Activated CD4-positive, alpha-beta memory T cell treated with anti-CD3 and anti-CD28 coated beads, Interleukin-2, amount 10 ng/mL, durations not matched to agents 7 days and 5 days (primary cell): ENCODE measurements around the gene ZNF385B. TPM values are rescaled to one million over a fixed set of nuclear protein-coding genes. Genes with fewer than 3 reads are reported as not detected.

Experiments
- CTCF ChIA-PET: fragments of 350-600 bp; sonication (Branson Sonifier 250); formaldehyde crosslinking; loops from one replicate; lab custom pipeline; 2021; ENCODE audit warnings: antibody characterized with exemption, inconsistent platforms; lab: Charles Lee
- POLR2A ChIA-PET: fragments of 350-600 bp; sonication (Branson Sonifier 250); formaldehyde crosslinking; loops from one replicate; lab custom pipeline; 2021; ENCODE audit warnings: antibody characterized with exemption; lab: Charles Lee
- DNase-seq: peaks from one replicate; pipeline ENCODE4 v3.0.0-alpha.2; 2020
- H3K27ac Mint-ChIP-seq: one replicate; pipeline ENCODE4 v1.8.0; 2021; ENCODE audit warnings: mild to moderate bottlenecking, mixed read lengths
- H3K27me3 Mint-ChIP-seq: one replicate; pipeline ENCODE4 v1.8.0; 2021; ENCODE audit warnings: mixed read lengths
- H3K36me3 Mint-ChIP-seq: one replicate; pipeline ENCODE4 v1.8.0; 2021; ENCODE audit warnings: low read depth, mixed read lengths
- H3K4me1 Mint-ChIP-seq: one replicate; pipeline ENCODE4 v1.8.0; 2021; ENCODE audit warnings: mixed read lengths
- H3K4me3 Mint-ChIP-seq: one replicate; pipeline ENCODE4 v1.8.0; 2021; ENCODE audit warnings: mild to moderate bottlenecking, mixed read lengths
- H3K9me3 Mint-ChIP-seq: one replicate; pipeline ENCODE4 v1.8.0; 2021; ENCODE audit warnings: mixed read lengths
- total RNA-seq, 2 experiments: library from RNA; stranded (reverse); gene quantifications; one replicate each; pipeline ENCODE4 v1.2.3, GENCODE V29; 2021

ZNF385B gene
- total RNA-seq, 2 experiments from 2014 or later = not detected

DNA sequence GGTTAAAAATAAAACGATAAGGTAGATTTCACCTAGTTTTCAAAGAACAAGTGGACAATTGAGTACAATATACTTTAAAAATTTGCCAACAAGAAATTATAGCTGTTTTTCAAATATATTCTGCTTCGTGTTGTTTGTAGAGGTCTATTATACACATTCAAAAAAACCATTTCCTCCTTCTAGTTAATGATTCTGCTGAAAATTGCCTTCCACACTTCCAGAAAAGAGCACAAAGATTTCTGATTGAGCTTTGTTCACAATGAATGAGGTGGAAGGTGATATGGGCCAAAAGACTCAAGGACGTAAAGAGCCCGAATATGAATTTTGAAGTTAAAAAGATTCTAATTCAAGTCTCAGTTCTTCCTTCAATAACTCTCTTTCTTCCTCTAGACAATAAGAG, 319.8 kb downstream of the ZNF385B start:
- DNase-seq = no peak
- POLR2A ChIA-PET = no interaction called here

DNA sequence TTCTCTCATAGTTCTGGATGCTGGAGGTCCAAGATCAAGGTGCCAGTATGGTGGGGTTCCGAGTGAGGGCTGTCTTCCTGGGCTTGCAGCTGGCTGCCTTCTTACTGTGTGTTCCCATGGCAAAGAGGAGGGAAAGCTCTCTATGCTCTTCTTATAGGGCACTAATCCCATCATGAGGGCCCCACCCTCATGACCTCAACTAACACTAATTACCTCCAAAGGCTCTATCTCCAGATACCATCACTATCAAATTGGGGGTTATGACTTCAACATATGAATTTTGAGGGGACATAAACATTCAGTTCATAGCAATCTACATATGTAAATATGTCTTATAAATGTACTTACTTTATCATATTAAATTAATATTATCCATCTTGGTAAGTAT, 322.3 kb downstream of the ZNF385B start:
- Mint-ChIP-seq H3K4me3 (no peak overlapping the region), H3K27me3 (no peaks in the 10 kb centered on the region), H3K9me3 (peaks cover 3% of the 10 kb centered on the region), H3K36me3 (no peaks in the 10 kb centered on the region), H3K27ac (no peak overlapping the region), H3K4me1 (no peaks in the 10 kb centered on the region)
- no peak for DNase-seq
- ChIA-PET POLR2A (no interaction called here), CTCF (no interaction called here)

More for the DNA sequence above, 319.8 kb downstream of the ZNF385B start:
- Mint-ChIP-seq H3K27ac (no peak overlapping the region), H3K4me3 (no peak overlapping the region), H3K36me3 (no peaks in the 10 kb centered on the region), H3K9me3 (peaks cover 3% of the 10 kb centered on the region), H3K4me1 (no peaks in the 10 kb centered on the region), H3K27me3 (no peaks in the 10 kb centered on the region)
- CTCF ChIA-PET = no interaction called here

DNA sequence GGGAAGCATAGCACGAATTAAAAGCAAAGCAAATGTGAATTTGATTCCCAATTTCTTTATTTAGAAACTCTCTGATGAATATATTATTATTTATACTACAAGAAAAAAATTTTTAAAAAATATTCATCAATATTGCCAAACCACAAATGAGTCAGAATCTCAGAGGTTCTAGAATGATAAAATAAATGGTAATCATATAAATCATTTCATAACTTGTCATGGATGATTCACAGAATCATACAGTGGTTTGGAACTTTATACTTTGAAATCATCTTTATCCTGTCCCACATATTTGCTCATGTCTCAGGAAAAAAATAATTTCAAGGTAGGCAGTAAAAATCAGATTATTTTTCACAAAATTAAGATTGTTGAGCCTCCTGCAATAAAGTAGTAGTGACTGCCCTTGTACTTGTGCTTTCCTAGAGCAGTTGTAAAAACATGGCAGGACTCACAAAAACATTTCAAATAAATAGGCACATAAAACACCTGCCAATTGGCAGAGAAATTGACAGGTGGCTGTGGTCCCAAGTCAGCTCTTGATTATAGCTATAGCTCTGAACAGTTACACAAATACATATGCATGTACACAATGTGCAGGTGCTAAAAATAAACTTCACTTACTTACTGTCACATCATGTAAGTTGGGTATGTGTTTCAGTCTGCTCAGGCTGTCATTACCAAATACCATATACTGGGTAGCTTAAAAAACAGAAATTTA, 322.8 kb downstream of the ZNF385B start:
- no peak overlapping the region for H3K27ac Mint-ChIP-seq

DNA sequence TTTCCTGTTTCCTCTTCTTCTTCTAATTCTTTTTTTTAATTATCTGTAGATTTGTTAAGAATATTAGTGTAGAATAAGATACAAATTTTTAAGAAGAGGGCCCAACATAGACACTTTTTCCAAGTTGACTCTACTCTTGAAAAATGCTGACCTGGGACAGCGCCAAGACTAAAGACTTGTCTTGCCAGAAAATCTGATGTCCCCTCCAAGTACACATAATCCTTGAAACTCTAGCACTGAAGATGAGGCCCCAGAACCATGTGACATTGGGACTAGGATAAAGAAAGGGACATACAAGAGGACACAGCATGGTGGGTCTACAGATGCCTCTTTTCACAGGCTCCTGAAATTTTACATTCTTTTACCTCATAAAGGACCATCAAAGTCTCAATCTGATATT, 325.2 kb downstream of the ZNF385B start:
- no peak overlapping the region for H3K4me3 Mint-ChIP-seq
- DNase-seq = no peak
- H3K27ac Mint-ChIP-seq = no peak overlapping the region
- no peaks in the 10 kb centered on the region for H3K27me3 Mint-ChIP-seq
- no peaks in the 10 kb centered on the region for H3K36me3 Mint-ChIP-seq
- H3K9me3 Mint-ChIP-seq = peaks cover 3% of the 10 kb centered on the region
- H3K4me1 Mint-ChIP-seq = no peaks in the 10 kb centered on the region
- ChIA-PET POLR2A (no interaction called here), CTCF (no interaction called here)

More for the DNA sequence above, 322.8 kb downstream of the ZNF385B start:
- H3K27me3 Mint-ChIP-seq = no peaks in the 10 kb centered on the region
- H3K4me1 Mint-ChIP-seq = no peaks in the 10 kb centered on the region
- ChIA-PET POLR2A (no interaction called here), CTCF (no interaction called here)
- DNase-seq = no peak
- H3K9me3 Mint-ChIP-seq = peaks cover 3% of the 10 kb centered on the region
- H3K4me3 Mint-ChIP-seq = no peak overlapping the region
- H3K36me3 Mint-ChIP-seq = no peaks in the 10 kb centered on the region

DNA sequence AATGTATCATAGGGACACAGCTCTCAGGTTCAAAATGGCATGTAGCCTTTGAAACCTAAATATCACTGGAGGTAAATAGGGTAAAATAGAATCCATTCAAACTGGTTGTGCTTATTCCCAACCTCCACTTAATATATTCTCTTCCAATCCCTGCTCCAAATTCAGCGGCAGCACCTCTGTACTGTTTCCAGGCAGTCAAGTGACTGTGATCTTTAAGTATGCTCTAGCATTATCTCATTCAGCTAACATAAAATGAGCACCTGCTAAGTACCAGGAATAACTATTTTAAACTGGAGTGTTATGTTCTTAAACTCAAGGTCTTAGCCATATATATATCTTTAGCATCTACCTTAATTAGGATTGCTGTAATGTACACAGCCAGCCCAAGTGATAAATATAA, 327.5 kb downstream of the ZNF385B start:
- no peaks in the 10 kb centered on the region for H3K4me1 Mint-ChIP-seq
- no peak for DNase-seq
- ChIA-PET POLR2A (no interaction called here), CTCF (no interaction called here)
- no peak overlapping the region for H3K4me3 Mint-ChIP-seq
- H3K27ac Mint-ChIP-seq = no peak overlapping the region
- no peaks in the 10 kb centered on the region for H3K27me3 Mint-ChIP-seq
- no peaks in the 10 kb centered on the region for H3K36me3 Mint-ChIP-seq
- H3K9me3 Mint-ChIP-seq = no peaks in the 10 kb centered on the region

DNA sequence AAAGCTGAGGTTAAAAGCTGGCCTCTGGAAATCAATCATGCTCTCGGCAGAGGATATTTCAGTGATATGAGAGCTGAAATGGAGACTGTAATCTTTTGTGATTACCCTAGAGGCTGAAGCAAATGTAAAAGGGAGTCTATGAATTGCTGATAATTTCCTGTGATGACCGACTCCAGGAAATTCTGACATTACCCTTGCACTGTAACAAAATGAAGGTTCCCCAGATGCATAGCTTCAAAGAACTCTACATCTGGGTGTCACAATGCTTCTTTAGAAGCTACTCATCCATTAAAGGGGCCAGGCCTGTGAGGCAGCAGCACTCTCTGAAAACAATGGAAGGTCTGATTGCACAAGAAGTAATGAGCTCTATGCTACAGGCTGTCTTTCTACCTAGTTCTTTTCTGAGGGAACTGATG, 328.5 kb downstream of the ZNF385B start:
- no peaks in the 10 kb centered on the region for H3K4me1 Mint-ChIP-seq
- H3K9me3 Mint-ChIP-seq = no peaks in the 10 kb centered on the region
- no peaks in the 10 kb centered on the region for H3K27me3 Mint-ChIP-seq
- CTCF ChIA-PET = no interaction called here
- no peak overlapping the region for H3K27ac Mint-ChIP-seq
- H3K4me3 Mint-ChIP-seq = no peak overlapping the region
- no peak for DNase-seq
- no peaks in the 10 kb centered on the region for H3K36me3 Mint-ChIP-seq
- POLR2A ChIA-PET = no interaction called here

DNA sequence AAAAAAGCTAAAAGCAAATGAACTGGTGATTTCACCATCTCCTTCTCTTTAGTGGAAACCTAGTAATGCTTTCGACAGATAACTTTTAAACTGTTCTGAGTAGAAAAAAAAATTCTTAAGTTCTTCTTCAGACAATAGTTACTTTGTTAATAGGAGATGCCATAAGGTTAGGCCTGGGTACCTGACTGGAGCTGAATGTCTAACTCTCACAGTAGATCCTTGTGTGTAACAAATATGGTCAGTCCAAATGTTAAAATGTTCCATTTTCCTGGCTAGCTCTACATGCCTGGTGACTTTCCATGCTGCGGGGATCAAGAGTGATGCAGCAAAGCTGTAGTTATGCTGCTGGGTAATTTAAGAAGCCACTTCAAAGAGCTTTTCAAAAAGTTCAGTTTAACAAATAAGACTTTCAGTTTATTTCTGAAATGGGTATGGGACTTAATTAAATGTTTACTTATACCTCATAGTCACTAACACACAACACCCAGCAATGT, 332.8 kb downstream of the ZNF385B start:
- Mint-ChIP-seq H3K27ac (no peak overlapping the region), H3K9me3 (no peaks in the 10 kb centered on the region), H3K4me3 (no peak overlapping the region), H3K27me3 (no peaks in the 10 kb centered on the region), H3K4me1 (no peaks in the 10 kb centered on the region), H3K36me3 (no peaks in the 10 kb centered on the region)
- ChIA-PET POLR2A (no interaction called here), CTCF (no interaction called here)
- no peak for DNase-seq

DNA sequence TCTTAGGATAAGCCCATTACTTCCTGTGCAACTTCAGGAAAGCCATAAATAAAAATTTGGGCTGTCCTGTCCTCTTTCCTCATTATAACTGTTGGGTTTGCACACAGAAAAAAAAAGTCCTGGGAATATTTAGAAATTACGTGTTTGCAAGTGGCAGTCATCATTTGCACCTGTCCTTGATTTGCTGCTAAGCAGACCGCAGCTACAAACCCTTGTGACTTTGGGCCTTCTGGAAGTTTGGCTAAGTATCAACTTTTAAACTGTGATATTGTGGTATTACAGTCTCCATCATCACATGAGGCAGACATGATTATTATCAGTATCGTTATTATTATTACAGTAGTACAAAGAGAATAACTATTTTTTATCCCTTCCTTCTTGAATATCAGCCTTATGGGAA, 336.1 kb downstream of the ZNF385B start:
- Mint-ChIP-seq H3K36me3 (no peaks in the 10 kb centered on the region), H3K4me1 (no peaks in the 10 kb centered on the region), H3K4me3 (no peak overlapping the region), H3K27me3 (no peaks in the 10 kb centered on the region), H3K9me3 (no peaks in the 10 kb centered on the region), H3K27ac (no peak overlapping the region)
- ChIA-PET POLR2A (no interaction called here), CTCF (no interaction called here)
- no peak for DNase-seq

DNA sequence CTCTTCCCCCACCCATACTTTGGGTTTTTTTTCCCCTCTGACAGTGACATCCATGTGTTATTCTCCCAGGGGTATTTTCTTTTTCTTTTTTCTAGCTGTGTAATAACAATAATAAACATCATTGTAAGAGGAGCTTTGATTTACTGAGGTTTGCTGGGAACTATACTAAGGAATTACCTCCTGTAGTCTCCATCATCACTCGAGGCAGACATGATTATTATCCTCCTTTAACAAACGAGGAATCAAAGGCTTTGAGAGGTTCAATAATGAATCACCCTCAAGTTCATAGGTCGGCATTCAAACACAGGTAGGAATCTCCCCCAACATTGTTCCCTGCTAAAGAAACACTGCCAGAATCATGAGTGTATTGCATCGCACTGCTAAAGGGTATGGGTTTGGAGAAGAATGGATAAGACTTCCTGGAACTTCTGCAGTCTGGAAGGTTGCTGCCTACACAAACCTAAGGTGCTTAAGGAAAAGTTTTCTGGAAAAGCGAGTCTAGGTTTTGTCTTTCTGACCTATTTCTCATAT, 336.5 kb downstream of the ZNF385B start:
- Mint-ChIP-seq H3K27ac (no peak overlapping the region), H3K9me3 (no peaks in the 10 kb centered on the region), H3K4me1 (no peaks in the 10 kb centered on the region), H3K4me3 (no peak overlapping the region), H3K36me3 (no peaks in the 10 kb centered on the region), H3K27me3 (no peaks in the 10 kb centered on the region)
- ChIA-PET CTCF (no interaction called here), POLR2A (no interaction called here)
- no peak for DNase-seq

DNA sequence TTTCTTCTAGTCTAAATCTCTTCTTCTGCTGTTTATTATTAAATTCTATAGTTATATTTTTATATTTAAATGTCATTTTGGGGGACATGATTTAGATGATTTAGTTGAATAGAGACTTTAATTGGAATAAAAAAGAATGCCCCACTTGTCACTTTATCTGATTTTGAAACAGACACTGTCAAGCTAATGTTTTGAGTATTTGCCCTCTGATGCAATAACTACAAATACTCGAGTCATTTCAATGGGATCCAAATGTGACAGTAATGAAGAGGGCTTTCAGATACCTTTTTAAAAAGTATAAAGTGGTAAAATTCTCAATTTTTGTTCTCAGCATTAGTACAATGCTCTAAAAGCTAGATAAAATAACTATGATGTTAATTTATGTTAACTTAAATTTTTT, 339.5 kb downstream of the ZNF385B start:
- H3K4me1 Mint-ChIP-seq = no peaks in the 10 kb centered on the region
- H3K27me3 Mint-ChIP-seq = no peaks in the 10 kb centered on the region
- no peaks in the 10 kb centered on the region for H3K9me3 Mint-ChIP-seq
- no peak for DNase-seq
- H3K36me3 Mint-ChIP-seq = no peaks in the 10 kb centered on the region
- no peak overlapping the region for H3K4me3 Mint-ChIP-seq
- ChIA-PET POLR2A (no interaction called here), CTCF (no interaction called here)
- no peak overlapping the region for H3K27ac Mint-ChIP-seq

DNA sequence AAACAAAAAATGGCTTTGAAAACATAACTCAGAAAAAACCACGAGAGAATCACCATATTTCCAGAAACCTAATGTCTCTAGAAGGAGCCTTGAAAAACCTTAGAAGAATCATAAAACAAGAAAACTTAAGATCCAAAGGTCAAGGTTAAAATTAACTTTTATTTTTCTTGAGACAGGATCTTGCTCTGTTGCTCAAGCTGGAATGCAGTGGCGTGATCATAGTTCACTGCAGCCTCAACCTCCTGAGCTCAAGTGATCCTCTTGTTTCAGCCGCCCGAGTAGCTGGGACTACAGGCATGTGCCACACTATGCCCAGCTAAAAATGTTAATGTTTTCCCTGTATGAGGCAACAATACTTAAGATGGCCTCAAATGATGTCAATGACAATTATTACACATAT, 342.6 kb downstream of the ZNF385B start:
- no peaks in the 10 kb centered on the region for H3K27me3 Mint-ChIP-seq
- POLR2A ChIA-PET = no interaction called here
- no peaks in the 10 kb centered on the region for H3K36me3 Mint-ChIP-seq
- H3K4me3 Mint-ChIP-seq = no peak overlapping the region
- H3K27ac Mint-ChIP-seq = no peak overlapping the region
- DNase-seq = no peak
- H3K9me3 Mint-ChIP-seq = no peaks in the 10 kb centered on the region
- CTCF ChIA-PET = no interaction called here
- no peaks in the 10 kb centered on the region for H3K4me1 Mint-ChIP-seq

DNA sequence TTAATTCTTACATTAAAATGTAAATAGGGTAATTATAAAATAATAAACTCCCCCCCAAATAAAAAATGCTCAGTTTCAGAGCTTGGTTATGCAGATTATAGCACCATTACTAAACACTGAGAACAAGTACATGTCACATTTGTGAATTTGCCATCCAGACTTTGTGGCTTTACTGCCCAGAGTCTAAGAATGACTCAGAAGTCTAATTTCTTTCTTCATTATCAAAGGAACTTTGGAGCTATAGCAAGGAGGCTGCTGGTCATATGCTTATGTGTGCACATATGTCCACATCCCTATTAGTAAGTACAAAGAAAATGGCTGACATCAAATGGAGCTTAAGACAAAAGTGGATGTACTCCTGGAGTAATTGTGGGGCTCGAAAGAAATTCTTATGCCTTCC, 348.2 kb downstream of the ZNF385B start:
- Mint-ChIP-seq H3K9me3 (no peaks in the 10 kb centered on the region), H3K27ac (no peak overlapping the region), H3K27me3 (no peaks in the 10 kb centered on the region), H3K36me3 (no peaks in the 10 kb centered on the region), H3K4me3 (no peak overlapping the region), H3K4me1 (no peaks in the 10 kb centered on the region)
- POLR2A ChIA-PET = no interaction called here
- CTCF ChIA-PET = no interaction called here
- DNase-seq = no peak

DNA sequence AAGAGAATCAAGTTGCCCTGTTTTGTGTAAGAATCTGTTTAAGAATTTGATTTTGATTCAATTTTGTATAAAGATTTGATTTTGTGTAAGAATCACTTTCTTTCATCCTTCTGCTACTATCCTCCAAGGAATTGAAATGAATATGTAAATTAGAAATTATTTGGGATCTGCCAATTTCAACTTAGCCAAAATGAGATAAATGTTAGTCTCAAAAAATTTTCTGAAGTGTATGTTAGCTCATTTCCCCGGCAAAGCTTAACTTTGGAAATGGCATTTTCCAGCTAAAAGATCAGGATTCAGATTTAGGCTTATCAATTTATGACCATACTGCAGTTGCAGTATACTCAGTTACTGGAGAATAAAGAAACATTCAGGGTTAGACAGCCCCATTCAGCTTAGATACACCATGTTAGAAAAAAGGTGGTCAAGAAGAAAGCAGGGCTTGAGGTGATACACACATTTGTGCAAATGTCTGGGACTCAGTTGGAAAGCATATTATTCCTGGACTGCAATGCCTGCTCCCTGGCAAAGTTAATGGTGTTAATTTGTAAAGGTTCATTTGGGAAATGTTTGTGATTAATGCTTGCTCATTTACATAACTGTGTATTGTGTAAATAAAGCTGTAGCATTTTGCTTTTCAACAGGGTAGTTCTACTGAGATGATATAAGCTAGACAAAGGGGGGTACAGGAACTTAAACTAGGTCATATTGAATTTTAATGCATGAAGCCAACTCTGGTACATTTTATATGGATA, 349.0 kb downstream of the ZNF385B start:
- no peak for DNase-seq
- Mint-ChIP-seq H3K27ac (no peak overlapping the region), H3K27me3 (no peaks in the 10 kb centered on the region), H3K9me3 (no peaks in the 10 kb centered on the region), H3K4me3 (no peak overlapping the region), H3K4me1 (no peaks in the 10 kb centered on the region), H3K36me3 (no peaks in the 10 kb centered on the region)
- CTCF ChIA-PET = no interaction called here
- POLR2A ChIA-PET = no interaction called here
